HG03159 (cell line): ENCODE measurements around the gene TMEM185A.
"Not testable (repeated sequence)": the region's sequence is repeated elsewhere in the genome, so short reads cannot be mapped to it uniquely, and the experiment has no call there.

Source experiments
- ATAC-seq: cut with Tn5 transposase; IDR thresholded peaks from one replicate; pipeline ENCODE4 v1.9.1; 2021; ENCODE audit warnings: mild to moderate bottlenecking, moderate library complexity; ENCODE audit not compliant: unreplicated experiment

The TMEM185A gene

DNA sequence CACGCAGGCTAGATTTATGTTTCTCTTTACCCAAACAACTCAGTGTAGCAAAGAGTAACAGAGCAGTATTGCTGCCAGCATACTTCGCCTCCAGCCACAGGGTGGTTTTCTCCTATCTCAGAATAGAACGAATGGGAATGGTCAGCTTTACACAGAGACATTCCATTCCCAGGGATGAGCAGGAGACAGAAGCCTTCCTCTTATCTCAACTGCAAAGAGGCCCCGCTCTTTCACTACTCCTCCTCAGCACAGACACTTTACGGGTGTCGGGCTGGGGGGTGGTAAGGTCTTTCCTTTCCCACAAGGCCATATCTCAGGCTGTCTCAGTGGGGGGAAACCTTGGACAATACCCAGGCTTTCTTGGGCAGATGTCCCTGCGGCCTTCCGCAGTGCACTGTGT is 4.8 kb downstream of the TMEM185A start:
- not testable (repeated sequence) for ATAC-seq

DNA sequence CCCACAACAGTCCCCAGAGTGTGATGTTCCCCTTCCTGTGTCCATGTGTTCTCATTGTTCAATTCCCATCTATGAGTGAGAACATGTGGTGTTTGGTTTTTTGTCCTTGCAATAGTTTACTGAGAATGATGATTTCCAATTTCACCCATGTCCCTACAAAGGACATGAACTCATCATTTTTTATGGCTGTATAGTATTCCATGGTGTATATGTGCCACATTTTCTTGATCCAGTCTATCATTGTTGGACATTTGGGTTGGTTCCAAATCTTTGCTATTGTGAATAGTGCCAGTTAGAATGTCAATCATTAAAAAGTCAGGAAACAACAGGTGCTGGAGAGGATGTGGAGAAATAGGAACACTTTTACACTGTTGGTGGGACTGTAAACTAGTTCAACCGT is 11.9 kb downstream of the TMEM185A start:
- ATAC-seq = not testable (repeated sequence)

DNA sequence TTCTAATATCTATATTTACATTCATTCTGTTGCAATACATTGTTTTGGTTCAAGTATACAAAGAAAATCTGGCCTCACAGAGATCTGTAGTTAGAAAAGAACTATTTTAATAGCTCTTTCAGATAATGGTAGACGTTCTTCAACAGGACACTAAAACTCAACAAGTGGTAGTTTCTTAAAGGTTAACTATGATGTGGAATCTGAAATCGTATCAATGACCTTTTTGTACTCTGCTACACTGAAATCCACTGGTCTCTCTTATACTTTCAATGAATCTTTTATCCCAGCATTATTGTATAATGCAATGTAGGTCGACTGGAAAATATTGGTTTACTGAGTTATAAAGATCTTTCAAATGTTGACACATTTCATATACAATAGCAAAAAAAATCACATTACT is 12.7 kb downstream of the TMEM185A start:
- no peak for ATAC-seq

DNA sequence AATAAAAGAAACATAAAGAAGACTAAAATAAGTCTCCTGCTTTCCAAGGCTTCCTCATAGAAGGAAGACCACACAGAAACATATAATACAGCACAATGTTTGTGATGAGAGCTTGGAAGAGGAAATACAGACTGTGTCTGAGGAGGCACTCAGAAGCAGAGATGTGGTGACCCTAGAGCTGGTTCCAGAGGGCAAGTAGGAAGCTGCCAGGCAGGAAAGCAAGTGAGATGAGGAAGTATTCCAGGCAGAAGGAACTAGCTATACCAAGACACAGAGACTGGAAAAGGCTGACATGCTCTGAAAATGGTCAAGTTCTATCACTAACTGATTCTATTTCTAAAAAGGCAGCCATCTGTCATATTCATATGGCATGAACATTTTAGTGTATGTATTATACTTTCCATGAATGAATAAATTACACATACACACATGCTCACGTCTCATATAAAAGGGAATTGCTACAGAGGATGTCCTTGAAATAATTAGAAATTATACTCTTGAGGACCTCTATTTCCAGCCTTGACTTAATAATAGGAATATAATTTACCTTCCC is 19.9 kb downstream of the TMEM185A start:
- no peak for ATAC-seq

- ATAC-seq = no peak
Observed at GRCh38 chrX:149610511-149610910, 21.1 kb downstream of the TMEM185A start.

- no peak for ATAC-seq
Observed at GRCh38 chrX:149607699-149608098, 23.9 kb downstream of the TMEM185A start.

DNA sequence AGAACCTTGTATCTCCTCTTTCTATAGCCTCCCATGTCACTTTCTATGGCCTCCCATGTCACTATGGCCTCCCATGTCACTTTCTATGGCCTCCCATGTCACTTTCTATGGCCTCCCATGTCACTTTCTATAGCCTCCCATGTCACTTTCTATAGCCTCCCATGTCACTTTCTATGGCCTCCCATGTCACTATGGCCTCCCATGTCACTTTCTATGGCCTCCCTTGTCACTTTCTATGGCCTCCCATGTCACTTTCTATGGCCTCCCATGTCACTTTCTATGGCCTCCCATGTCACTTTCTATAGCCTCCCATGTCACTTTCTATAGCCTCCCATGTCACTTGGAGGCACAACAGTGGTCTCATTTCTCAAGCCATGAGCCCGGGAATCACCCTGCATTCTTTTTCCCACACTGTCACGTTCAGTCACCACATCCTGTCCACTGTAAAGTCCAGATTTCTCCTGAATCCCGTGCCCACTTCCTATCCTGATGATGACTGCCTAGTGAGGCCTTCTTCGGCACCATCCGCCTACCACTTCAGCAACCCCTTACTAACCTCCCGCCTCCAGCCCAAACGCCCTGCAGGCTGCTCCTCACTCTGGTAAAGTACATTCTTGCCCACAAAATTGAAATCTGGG is 26.2 kb downstream of the TMEM185A start:
- not testable (repeated sequence) for ATAC-seq

- ATAC-seq = not testable (repeated sequence)
Observed at GRCh38 chrX:149598603-149599002, 33.0 kb downstream of the TMEM185A start.

- not testable (repeated sequence) for ATAC-seq
Observed at GRCh38 chrX:149595943-149596342, 35.6 kb downstream of the TMEM185A start.

DNA sequence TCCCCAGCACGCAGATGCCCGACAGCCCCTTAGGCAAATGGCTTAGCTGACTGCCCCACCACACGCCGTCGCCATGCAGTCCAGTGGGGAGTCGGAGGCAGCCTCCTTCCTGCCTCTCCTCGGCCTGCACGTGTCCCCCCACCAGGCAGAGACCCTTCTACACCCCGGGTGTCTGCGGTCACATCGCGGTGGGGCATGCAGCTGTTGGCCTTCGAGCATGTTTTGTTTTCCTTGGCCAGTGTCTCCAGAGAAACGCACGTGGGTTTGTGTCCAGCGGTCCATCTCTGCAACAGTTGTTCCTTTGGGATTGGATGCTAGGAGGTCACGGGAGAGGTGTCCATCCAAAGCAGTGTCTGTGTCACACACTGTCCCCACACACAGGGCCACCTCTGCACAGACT is 36.4 kb downstream of the TMEM185A start, which contains the start of gene HSFX2:
Gene HSFX2, minus strand, starts transcription at position 101 of the 400 bp plus-strand sequence. CDS start 614 bp downstream, outside the sequence.
- not testable (repeated sequence) for ATAC-seq

GRCh38 chrX:149590993-149591392 is 40.6 kb downstream of the TMEM185A start:
- not testable (repeated sequence) for ATAC-seq

DNA sequence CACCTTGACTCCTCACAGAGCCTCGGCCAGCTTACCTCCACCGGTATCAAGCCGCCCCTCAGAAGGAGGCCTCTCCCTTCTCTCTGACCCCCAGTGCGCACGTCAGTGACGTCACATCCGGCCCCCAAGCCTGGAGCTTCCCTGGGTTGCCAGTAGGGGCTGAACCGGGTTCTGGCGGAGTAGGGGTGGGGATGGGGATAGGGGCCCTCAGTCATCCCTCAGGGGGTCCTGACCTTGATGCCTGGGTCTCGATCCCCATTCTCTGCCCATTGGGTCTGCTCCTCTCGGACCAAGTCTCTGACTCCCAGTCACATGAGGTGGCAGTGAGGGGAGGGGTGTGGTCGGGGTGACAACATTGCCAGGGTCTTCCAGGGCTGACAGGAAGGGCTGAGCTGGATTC is 44.2 kb downstream of the TMEM185A start, which contains the start of gene MAGEA9B:
Gene MAGEA9B, minus strand, starts transcription at position 101 of the 400 bp plus-strand sequence. CDS start 4,280 bp downstream, outside the sequence.
- not testable (repeated sequence) for ATAC-seq

DNA sequence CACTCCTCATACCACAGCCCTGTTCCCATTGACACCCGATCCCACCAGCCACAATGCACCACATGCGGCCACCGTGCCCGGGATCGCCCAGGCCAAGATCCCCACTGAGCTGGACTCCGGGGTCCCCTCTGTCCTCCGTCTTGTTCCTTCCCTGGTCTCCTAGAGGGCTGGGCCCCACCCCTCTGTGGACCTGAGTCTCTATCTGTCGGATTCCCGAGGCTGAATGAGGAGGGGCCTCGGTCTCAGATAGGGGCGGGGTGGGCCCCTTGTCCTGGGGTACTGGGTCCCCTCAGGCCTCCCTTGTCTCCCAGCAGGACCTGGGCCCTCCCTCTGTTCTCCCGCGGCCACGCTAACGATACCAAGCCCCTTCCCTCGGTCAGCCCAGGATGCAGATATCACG is 46.0 kb downstream of the TMEM185A start:
- ATAC-seq = not testable (repeated sequence)

DNA sequence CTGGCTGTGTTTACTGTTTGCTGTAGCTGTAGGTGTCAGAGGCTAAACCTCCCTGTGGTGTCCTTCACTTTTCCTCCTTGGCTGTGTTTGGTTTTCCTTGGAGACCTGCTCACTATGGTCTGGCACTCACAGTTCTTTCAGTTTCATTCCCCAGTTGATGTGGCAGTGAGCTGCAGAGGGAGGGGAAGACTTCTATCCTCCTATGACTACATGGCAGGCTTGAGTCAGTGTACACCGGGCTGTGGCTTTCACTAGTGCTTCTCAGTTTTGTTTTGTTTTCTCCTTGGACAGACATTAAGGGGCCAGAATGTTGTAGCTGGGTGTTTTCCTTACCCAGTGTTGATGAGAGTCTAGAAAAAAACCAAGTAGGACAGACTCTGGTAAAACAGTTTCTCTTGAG is 58.1 kb downstream of the TMEM185A start:
- ATAC-seq = peak; percentile 100

DNA sequence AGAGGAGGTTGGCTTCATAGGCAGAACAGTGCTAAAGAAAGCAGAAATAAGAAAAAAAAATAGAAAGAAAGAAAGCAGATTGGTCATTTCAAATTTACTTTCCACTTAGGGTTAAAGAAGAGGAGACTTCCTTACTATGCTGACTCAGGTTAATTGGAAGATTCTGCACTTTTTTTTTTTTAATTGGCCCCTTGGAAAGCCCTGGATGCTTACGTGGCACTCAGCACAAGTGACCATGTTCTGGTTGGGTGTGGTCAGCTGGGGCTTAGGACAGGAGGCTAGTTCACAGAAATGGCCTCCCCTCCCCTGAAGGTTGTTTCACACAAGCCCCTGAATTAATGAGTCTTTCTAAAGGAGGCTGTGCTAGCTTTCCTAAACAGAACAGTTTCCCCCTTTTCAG is 58.8 kb downstream of the TMEM185A start:
- no peak for ATAC-seq

- ATAC-seq = no peak
Observed at GRCh38 chrX:149571770-149572169, 59.8 kb downstream of the TMEM185A start.

DNA sequence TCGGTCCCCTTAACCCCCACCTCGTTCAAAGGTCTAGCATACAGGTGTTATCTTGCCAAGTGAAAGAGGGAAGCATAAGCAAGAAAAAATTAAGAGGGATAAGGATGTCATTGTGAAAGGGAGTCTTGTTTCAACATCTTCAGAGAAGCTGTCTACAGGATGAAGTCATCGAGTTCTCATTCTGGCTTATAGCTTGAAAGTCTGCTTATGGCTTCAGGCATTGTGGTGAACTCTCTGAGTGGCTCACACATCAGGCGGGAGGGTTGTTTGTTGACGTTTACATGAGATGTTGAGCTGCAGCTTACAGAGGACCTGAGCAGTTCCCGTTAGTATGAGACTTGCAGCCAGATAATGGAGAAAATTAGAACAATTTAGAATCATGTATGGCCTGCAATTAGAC is 60.9 kb downstream of the TMEM185A start:
- ATAC-seq = no peak

DNA sequence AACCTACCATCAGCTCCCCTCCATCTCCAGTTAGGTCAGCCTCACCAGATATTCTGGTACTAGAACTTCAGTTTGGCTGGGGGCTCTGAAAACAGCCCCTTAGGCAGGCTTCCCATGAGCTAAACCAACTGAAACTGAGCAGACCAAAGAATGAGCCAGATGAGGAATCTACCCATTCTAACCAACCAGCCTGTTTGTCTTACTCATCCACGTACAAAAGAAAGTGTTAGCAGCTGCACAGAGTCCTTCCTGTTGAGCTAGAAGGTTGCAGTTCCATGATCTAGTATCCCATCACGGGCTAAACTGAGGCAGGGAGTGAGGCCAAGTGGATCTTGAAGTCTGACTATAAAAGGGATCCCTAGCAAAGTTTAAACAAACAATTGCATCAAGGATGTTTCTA is 61.8 kb downstream of the TMEM185A start:
- no peak for ATAC-seq

DNA sequence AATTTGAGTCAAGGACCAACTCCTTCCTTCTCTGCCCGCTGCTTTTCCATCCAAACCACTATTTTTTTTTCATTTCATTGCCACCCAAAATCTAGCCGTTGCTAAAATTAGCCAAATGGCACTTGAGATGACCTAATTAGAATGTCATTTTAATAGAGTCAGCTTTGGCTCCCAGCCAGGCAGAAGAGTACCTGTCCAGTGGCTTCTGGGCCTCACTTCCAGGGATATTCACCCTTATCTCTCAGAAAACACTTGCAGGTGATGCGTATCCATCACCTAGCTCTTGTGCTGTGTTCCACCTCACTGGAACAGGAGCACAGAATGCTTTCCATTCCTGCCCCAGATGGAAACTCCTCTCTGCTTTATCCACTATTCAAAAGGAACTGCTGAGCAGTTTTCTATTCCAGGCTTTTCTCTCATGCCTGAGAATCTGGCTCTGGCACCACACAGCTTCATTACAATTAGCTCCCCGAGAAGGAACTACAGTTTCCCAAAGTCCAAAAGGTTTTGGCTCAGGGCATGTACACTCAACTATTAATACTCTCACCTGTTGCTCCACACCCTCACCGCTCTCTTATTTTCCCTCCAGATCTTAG is 62.8 kb downstream of the TMEM185A start:
- ATAC-seq = no peak

- no peak for ATAC-seq
Observed at GRCh38 chrX:149567621-149568417, 63.8 kb downstream of the TMEM185A start.

DNA sequence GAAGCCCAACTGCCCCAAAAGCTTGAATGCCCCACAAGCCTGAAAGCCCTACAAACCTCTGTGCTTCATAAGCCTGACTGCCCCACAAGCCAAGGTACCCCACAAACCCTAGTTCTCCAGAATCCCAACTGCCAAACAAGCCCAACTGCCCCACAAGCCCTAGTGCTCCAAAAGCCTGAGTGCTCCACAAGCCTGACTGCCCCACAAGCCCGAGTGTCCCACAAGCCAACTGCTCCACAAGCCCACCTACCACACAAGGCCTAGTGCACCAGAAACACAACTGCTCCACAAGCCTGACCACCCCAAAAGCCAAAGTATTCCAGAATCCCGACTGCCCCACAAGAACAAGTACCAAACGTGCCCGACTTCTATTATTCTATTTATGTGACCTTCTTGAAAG is 68.2 kb downstream of the TMEM185A start:
- no peak for ATAC-seq
